ENCODE measurements around the gene UGT1A6.

DNA sequence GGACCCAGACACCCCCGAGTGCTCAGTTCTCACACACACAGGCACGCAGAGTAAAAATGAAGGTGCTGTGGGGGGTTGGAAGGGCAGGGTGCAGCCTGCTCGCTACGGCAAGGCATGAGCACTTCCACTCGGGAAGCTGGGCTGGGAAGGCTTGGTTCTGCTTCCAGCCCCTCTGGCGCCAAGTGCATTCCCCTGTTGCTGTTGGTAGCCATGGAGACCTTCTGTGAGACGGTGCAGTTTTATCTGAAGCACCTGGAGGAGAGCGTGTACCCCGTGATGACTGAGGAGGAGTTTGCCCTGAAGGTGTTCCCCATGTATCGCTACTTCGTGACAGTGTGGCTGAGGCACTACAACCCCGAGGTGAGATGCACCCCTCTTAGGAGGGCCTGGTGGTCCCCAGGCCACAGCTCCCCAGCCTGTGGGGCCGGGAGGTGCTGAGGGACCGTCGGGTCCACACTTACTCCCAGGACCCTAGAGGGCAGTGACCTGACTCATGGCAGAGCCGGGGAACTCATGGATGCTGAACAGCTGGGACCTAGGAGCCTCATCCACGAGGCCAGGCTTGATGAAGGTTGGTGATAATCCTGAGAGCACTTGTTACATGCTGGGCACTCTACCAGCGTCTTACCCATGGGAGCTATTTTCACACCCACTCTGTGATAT lies 100.9 kb downstream of the UGT1A6 start:
- TF ChIP-seq GATA2 (IDR thresholded peaks at IDR 0.05; ENCODE audit: low read depth, low read length): no peak
- no peak for TF ChIP-seq GATA3 (IDR thresholded peaks at IDR 0.05; ENCODE audit: low read depth, low read length)

All from SH-SY5Y (cell line).